Gastrocnemius medialis (tissue), 4 donors: ENCODE results near the gene LRRC52.

Experiments
- POLR2A ChIP-seq, 2 donors: fragments of 450-650 bp; IDR thresholded peaks; one replicate each; pipeline ENCODE4 v1.6.1; 2017; ENCODE audit warnings: antibody characterized with exemption in 2 of 2, mild to moderate bottlenecking in 2 of 2, moderate library complexity in 2 of 2
- TF ChIP-seq, protein P1 (sequence below), 5 experiments: fragments of 450-650 bp in 3 of 5; fragments of 200-600 bp in 2 of 5; sonication (generic) in 2 of 5; IDR thresholded peaks in 4 of 5; conservative IDR thresholded peaks in 1 of 5; 1 replicate in 4 of 5; 2 replicates in 1 of 5; pipeline ENCODE4 v1.5.1; 2016 to 2019; ENCODE audit warnings: antibody characterized with exemption in 5 of 5, mild to moderate bottlenecking in 3 of 5, moderate library complexity in 3 of 5

DNA sequence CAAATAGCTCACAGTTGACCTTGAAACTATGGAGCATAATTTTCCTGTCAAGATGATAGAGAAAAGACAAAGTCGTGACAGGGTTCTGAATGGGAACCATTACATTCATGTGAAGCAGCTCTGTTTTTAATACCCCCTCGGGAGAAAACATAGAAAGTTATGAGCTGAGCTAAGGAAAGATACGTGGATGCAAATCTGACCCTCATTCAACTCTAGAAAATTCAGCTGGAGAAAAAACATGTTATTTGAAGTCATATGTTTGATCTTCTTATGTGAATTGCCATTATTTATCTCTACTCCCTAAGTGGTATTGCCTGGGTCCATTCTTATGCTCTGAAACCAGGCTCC is 48.0 kb upstream of the LRRC52 start:
- TF ChIP-seq, protein P1, sequence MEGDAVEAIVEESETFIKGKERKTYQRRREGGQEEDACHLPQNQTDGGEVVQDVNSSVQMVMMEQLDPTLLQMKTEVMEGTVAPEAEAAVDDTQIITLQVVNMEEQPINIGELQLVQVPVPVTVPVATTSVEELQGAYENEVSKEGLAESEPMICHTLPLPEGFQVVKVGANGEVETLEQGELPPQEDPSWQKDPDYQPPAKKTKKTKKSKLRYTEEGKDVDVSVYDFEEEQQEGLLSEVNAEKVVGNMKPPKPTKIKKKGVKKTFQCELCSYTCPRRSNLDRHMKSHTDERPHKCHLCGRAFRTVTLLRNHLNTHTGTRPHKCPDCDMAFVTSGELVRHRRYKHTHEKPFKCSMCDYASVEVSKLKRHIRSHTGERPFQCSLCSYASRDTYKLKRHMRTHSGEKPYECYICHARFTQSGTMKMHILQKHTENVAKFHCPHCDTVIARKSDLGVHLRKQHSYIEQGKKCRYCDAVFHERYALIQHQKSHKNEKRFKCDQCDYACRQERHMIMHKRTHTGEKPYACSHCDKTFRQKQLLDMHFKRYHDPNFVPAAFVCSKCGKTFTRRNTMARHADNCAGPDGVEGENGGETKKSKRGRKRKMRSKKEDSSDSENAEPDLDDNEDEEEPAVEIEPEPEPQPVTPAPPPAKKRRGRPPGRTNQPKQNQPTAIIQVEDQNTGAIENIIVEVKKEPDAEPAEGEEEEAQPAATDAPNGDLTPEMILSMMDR (IDR thresholded peaks at IDR 0.05 in 4 of 5, conservative IDR thresholded peaks at IDR 0.05 in 1 of 5): no peak
- TF ChIP-seq POLR2A (IDR thresholded peaks at IDR 0.05): no peak
